Upper lobe of left lung (tissue), 4 donors: Measurements from ENCODE around the gene RNF144B.

Experiments used
- CTCF ChIP-seq, 6 experiments: fragments of 450-650 bp in 4 of 6; fragments of 200-600 bp in 2 of 6; sonication (generic) in 2 of 6; IDR thresholded peaks; one replicate each; pipeline ENCODE4 v1.5.1; 2016 to 2019; ENCODE audit warnings: antibody characterized with exemption in 6 of 6
- EP300 ChIP-seq, 4 donors: sonication (generic); formaldehyde crosslinking; IDR thresholded peaks; one replicate each; pipeline ENCODE4 v1.5.1; 2017; ENCODE audit warnings: antibody characterized with exemption in 4 of 4, control low read depth in 2 of 4
- POLR2A ChIP-seq, 4 donors: fragments of 450-650 bp; IDR thresholded peaks; one replicate each; pipeline ENCODE4 v1.5.1; 2016 to 2017; ENCODE audit warnings: antibody characterized with exemption in 4 of 4, mild to moderate bottlenecking in 2 of 4
- POLR2AphosphoS5 ChIP-seq, 2 donors: sonication (generic); formaldehyde crosslinking; IDR thresholded peaks; one replicate each; pipeline ENCODE4 v1.5.1; 2017; ENCODE audit warnings: antibody characterized with exemption in 2 of 2

GRCh38 chr6:18507561-18507960 is 120.4 kb downstream of the RNF144B start:
- no peak for TF ChIP-seq CTCF (IDR thresholded peaks at IDR 0.05)
- no peak for TF ChIP-seq POLR2A (IDR thresholded peaks at IDR 0.05)
- TF ChIP-seq POLR2AphosphoS5 (IDR thresholded peaks at IDR 0.05) = no peak
- TF ChIP-seq EP300 (IDR thresholded peaks at IDR 0.05) = no peak
